Naive B cell (primary cell): ENCODE measurements around the gene GATAD2A. TPM values are rescaled to one million over a fixed set of nuclear protein-coding genes. Genes with fewer than 3 reads are reported as not detected.

Experiments
- ATAC-seq, 2 donors: fragments of 150-1000 bp; cut with Tn5 transposase; 2 replicates each; pipeline ENCODE4 v1.10.0; 2021; ENCODE audit warnings: low read depth in 2 of 2, mild to moderate bottlenecking in 2 of 2, moderate library complexity in 2 of 2
- DNase-seq: peaks from one replicate; pipeline ENCODE4 v3.0.0; 2022
- H3K27ac Mint-ChIP-seq, 6 donors: one replicate each; pipeline ENCODE4 v1.8.0; 2020 to 2022; ENCODE audit warnings: mild to moderate bottlenecking in 6 of 6, mixed read lengths in 6 of 6, moderate library complexity in 5 of 6, inconsistent platforms in 2 of 6
- H3K27me3 Mint-ChIP-seq, 3 donors: one replicate each; pipeline ENCODE4 v1.8.0; 2021 to 2022; ENCODE audit warnings: mixed read lengths in 3 of 3, mild to moderate bottlenecking in 1 of 3
- H3K36me3 Mint-ChIP-seq, 2 donors: one replicate each; pipeline ENCODE4 v1.8.0; 2020 to 2022; ENCODE audit warnings: mixed read lengths in 2 of 2, inconsistent platforms in 1 of 2, mild to moderate bottlenecking in 1 of 2
- H3K4me1 Mint-ChIP-seq, 3 donors: one replicate each; pipeline ENCODE4 v1.8.0; 2020 to 2022; ENCODE audit warnings: mixed read lengths in 3 of 3, inconsistent platforms in 1 of 3, mild to moderate bottlenecking in 1 of 3, moderate library complexity in 1 of 3
- H3K4me3 Mint-ChIP-seq, 8 donors: one replicate each; pipeline ENCODE4 v1.8.0; 2020 to 2022; ENCODE audit warnings: mild to moderate bottlenecking in 8 of 8, mixed read lengths in 8 of 8, moderate library complexity in 8 of 8, inconsistent platforms in 2 of 8
- H3K9me3 Mint-ChIP-seq, 7 donors: one replicate each; pipeline ENCODE4 v1.8.0; 2020 to 2022; ENCODE audit warnings: mixed read lengths in 7 of 7, mild to moderate bottlenecking in 5 of 7, inconsistent platforms in 2 of 7, moderate library complexity in 1 of 7
- polyA plus RNA-seq, 6 donors: library from polyadenylated mRNA; unstranded; fragments of 300-500 nt; fragmentation: Illumina TruSeq; gene quantifications; one replicate each; pipeline ENCODE4 v1.2.3, GENCODE V29; 2021; ENCODE audit warnings: low read depth in 6 of 6

Gene GATAD2A
- polyA plus RNA-seq, 6 donors from 2014 or later = 2.2 to 19.2 (median 10.6) TPM

DNA sequence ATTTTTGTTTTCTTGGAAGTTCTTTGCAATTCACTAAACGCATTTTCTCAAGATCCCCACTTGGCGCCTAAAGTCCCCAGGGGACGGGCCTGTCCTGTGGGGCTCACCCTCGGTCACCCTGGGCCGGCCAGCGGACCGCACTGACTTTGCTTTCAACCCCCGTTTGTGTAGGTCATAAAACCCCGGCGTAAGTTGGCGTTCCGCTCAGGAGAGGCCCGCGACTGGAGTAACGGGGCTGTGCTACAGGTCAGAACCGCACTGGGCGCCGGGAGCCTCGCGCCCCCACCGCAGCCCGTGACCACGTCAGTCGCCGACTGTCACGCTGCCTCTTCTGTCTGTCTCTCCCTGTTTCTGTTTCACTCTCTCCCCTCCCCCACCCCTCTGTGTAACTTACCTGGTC is 96.3 kb downstream of the GATAD2A start:
- no peak overlapping the region for H3K27ac Mint-ChIP-seq

GRCh38 chr19:19502281-19502680 is 96.8 kb downstream of the GATAD2A start:
- Mint-ChIP-seq H3K4me1 (peaks cover 0 to 8% (median 3%) of the 10 kb centered on the region in 3 donors), H3K27ac (peak overlapping the region in 1 of 6 donors; percentile 13), H3K9me3 (no peaks in the 10 kb centered on the region), H3K36me3 (peaks cover 6 to 11% of the 10 kb centered on the region in 2 donors), H3K27me3 (no peaks in the 10 kb centered on the region), H3K4me3 (no peak overlapping the region)
- DNase-seq (no peak), ATAC-seq (no peak)

More for the DNA sequence above, 96.3 kb downstream of the GATAD2A start:
- H3K4me3 Mint-ChIP-seq = no peak overlapping the region
- H3K27me3 Mint-ChIP-seq = no peaks in the 10 kb centered on the region
- no peak for ATAC-seq
- H3K4me1 Mint-ChIP-seq = peaks cover 0 to 9% (median 3%) of the 10 kb centered on the region in 3 donors
- H3K9me3 Mint-ChIP-seq = no peaks in the 10 kb centered on the region
- peaks cover 4 to 11% of the 10 kb centered on the region in 2 donors for H3K36me3 Mint-ChIP-seq
- DNase-seq = no peak

DNA sequence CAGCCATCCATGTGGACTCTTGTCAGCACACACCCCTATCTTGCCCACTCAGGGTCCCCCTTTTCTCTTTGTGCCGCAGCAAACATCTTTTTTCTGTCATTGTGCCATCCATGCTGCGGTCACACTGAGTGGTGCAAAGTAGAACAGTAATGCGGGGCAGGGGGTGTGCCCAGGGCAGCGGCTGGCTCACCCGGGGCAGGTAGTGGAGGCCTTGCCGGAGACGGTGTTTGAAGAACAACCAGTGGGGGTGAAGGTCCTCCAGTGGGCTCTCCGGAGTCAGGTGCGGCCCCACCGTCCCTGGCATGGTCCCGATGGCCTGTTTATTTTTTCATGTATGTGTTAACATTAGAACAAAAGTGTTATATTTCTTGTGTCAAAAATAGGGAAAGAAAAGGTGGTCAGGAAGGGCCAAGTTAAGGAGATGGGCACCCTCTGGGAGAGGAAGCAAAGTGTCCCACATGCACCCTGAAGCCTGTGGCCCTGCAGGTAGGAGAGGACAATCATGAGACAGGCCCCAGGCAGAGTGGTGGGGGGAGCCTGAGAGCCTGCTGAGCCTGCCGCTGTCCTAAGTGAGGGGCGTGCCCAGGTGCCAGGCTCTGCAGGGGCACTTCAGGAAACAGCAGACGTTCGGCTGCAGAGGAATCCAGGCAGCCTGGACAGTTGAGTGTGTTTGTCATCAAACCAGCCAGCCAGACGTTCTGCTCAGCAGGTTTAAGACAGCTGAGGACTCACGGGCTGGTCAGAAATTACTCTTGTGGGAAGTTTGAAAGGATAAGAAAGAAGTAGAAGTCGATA is 97.5 kb downstream of the GATAD2A start:
- no peaks in the 10 kb centered on the region for H3K27me3 Mint-ChIP-seq
- ATAC-seq = no peak
- H3K4me3 Mint-ChIP-seq = no peak overlapping the region
- peak overlapping the region in 3 of 6 donors; percentile 13 to 92 (median 23) for H3K27ac Mint-ChIP-seq
- peaks cover 0 to 8% (median 3%) of the 10 kb centered on the region in 3 donors for H3K4me1 Mint-ChIP-seq
- peaks cover 6 to 11% of the 10 kb centered on the region in 2 donors for H3K36me3 Mint-ChIP-seq
- DNase-seq = no peak
- no peaks in the 10 kb centered on the region for H3K9me3 Mint-ChIP-seq

- peaks cover 0 to 8% (median 3%) of the 10 kb centered on the region in 3 donors for H3K4me1 Mint-ChIP-seq
- no peak overlapping the region for H3K4me3 Mint-ChIP-seq
- DNase-seq (no peak), ATAC-seq (no peak)
- peak overlapping the region in 1 of 6 donors; percentile 80 for H3K27ac Mint-ChIP-seq
- H3K9me3 Mint-ChIP-seq = no peaks in the 10 kb centered on the region
- H3K36me3 Mint-ChIP-seq = peaks cover 6 to 11% of the 10 kb centered on the region in 2 donors
- no peaks in the 10 kb centered on the region for H3K27me3 Mint-ChIP-seq
These were observed 99.5 kb downstream of the GATAD2A start for GRCh38 chr19:19504754-19505668.

GRCh38 chr19:19505669-19506326 is 100.3 kb downstream of the GATAD2A start:
- ATAC-seq (no peak), DNase-seq (no peak)
- Mint-ChIP-seq H3K4me1 (peaks cover 0 to 8% (median 3%) of the 10 kb centered on the region in 3 donors), H3K9me3 (no peaks in the 10 kb centered on the region), H3K4me3 (no peak overlapping the region), H3K36me3 (peaks cover 6 to 11% of the 10 kb centered on the region in 2 donors), H3K27me3 (no peaks in the 10 kb centered on the region), H3K27ac (no peak overlapping the region)

- Mint-ChIP-seq H3K4me1 (peaks cover 0 to 8% (median 4%) of the 10 kb centered on the region in 3 donors), H3K9me3 (no peaks in the 10 kb centered on the region), H3K27me3 (no peaks in the 10 kb centered on the region), H3K4me3 (no peak overlapping the region), H3K27ac (peak overlapping the region in 2 of 6 donors; percentile 70 to 79), H3K36me3 (peaks cover 6 to 11% of the 10 kb centered on the region in 2 donors)
- DNase-seq = no peak
- no peak for ATAC-seq
These were observed 101.1 kb downstream of the GATAD2A start for GRCh38 chr19:19506592-19506991.

- no peaks in the 10 kb centered on the region for H3K9me3 Mint-ChIP-seq
- ATAC-seq (no peak), DNase-seq (no peak)
- H3K36me3 Mint-ChIP-seq = peaks cover 6 to 11% of the 10 kb centered on the region in 2 donors
- H3K27ac Mint-ChIP-seq = no peak overlapping the region
- H3K4me1 Mint-ChIP-seq = peaks cover 0 to 8% (median 4%) of the 10 kb centered on the region in 3 donors
- no peaks in the 10 kb centered on the region for H3K27me3 Mint-ChIP-seq
- H3K4me3 Mint-ChIP-seq = no peak overlapping the region
These were observed 101.9 kb downstream of the GATAD2A start for GRCh38 chr19:19507354-19507753.

DNA sequence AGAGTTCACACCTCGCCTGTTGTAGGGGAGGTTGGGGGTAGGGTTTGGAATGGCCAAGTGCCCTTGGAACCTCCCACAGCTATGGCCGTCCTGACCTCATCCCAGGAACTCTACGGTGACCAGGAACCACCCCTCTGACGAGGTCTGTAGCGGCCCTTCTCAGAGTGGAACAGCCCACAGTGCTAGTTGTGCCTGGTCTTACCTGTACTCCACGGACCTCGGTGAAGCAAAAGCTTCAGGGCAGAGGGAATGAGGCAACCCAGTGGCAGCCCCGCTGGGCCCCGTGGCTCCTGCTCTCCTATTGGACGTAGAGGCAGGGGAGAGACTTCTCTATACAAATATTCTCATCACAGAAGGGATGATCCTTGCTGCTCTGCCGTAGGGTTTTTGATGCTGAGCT is 102.7 kb downstream of the GATAD2A start:
- no peaks in the 10 kb centered on the region for H3K9me3 Mint-ChIP-seq
- H3K36me3 Mint-ChIP-seq = peaks cover 4 to 6% of the 10 kb centered on the region in 2 donors
- no peak overlapping the region for H3K27ac Mint-ChIP-seq
- peaks cover 0 to 4% (median 0%) of the 10 kb centered on the region in 3 donors for H3K4me1 Mint-ChIP-seq
- no peak for DNase-seq
- no peak overlapping the region for H3K4me3 Mint-ChIP-seq
- H3K27me3 Mint-ChIP-seq = no peaks in the 10 kb centered on the region
- no peak for ATAC-seq

DNA sequence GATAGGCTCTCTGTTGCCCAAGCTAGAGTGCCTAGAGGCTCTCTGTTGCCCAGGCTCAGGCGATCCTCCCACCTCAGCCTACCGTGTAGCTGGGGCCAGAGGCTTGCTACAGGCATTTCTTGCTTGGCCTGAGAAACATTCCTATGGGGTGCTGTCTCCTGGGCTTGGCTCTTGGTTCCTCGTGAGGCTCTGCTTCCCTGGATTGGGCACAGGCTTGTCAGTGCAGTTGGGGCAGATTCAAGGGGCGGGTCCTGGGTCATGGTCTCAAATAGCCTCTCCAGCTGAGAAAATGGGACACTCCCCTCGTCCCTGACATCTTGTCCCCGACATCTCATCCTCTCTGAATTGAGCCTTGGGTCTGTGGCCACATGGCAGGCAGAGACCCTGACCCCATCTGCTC is 105.0 kb downstream of the GATAD2A start:
- peak overlapping the region in 1 of 8 donors; percentile 62 for H3K4me3 Mint-ChIP-seq
- peaks cover 0 to 6% of the 10 kb centered on the region in 2 donors for H3K36me3 Mint-ChIP-seq
- no peaks in the 10 kb centered on the region for H3K27me3 Mint-ChIP-seq
- H3K4me1 Mint-ChIP-seq = peaks cover 0 to 4% (median 2%) of the 10 kb centered on the region in 3 donors
- ATAC-seq = no peak
- no peaks in the 10 kb centered on the region for H3K9me3 Mint-ChIP-seq
- no peak for DNase-seq
- peak overlapping the region in 2 of 6 donors; percentile 63 to 93 for H3K27ac Mint-ChIP-seq

DNA sequence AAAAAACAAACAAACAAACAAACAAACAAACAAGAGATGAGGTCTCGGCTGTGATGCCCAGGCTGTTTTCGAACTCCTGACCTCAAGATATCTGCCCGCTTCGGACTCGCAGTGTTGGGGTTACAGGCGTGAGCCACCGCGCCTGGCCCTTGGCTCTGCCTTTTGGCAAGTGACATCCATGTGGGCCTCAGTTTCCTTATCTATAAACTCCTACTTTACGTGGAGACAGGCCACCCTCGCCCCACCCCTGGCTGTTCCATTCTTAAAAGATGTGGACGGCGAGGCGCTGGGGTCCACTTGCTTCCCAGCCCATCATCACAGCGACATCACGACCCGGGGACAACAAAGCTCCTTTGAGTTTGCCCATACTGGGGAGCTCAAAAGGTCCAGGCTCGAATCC is 108.2 kb downstream of the GATAD2A start:
- Mint-ChIP-seq H3K9me3 (no peaks in the 10 kb centered on the region), H3K4me1 (peaks cover 3 to 26% (median 4%) of the 10 kb centered on the region in 3 donors), H3K4me3 (peak overlapping the region in 5 of 8 donors; percentile 41 to 76 (median 52)), H3K27ac (peak overlapping the region in 1 of 6 donors; percentile 47), H3K27me3 (no peaks in the 10 kb centered on the region), H3K36me3 (no peaks in the 10 kb centered on the region)
- no peak for DNase-seq
- ATAC-seq = no peak

DNA sequence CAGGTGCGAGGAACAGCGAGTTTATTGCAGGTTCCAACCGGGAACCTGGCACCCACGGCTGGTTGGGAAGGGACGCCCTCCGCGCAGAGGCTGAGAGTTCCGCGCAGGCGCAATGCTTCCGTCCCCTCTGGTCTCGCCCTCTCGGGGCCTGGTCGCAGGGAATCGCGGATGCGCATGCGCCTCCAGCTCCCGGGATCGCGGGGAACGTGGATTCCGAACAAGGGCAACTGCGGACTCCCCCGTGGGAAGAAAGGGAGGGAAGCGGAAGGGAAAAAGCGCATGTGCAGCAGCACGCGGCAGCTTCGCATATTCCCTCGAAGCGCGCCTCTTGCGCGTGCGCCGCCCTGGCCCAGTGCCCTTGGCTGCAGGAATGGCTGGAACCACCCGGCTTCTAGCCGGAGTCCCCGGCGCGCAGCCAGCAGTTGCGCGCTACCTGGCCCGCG is 108.8 kb downstream of the GATAD2A start:
- Mint-ChIP-seq H3K27me3 (no peaks in the 10 kb centered on the region), H3K27ac (no peak overlapping the region), H3K4me1 (peaks cover 5 to 28% (median 7%) of the 10 kb centered on the region in 3 donors), H3K36me3 (no peaks in the 10 kb centered on the region), H3K4me3 (peak overlapping the region in 7 of 8 donors; percentile 41 to 76 (median 58)), H3K9me3 (no peaks in the 10 kb centered on the region)
- no peak for DNase-seq
- no peak for ATAC-seq

- Mint-ChIP-seq H3K27me3 (no peaks in the 10 kb centered on the region), H3K9me3 (no peaks in the 10 kb centered on the region), H3K27ac (peak within 1 kb of the TSS; percentile 91 to 96 (median 95)), H3K4me3 (peak within 1 kb of the TSS; percentile 91 to 98 (median 96)), H3K36me3 (no peaks in the 10 kb centered on the region), H3K4me1 (peaks cover 13 to 36% (median 15%) of the 10 kb centered on the region in 3 donors)
- DNase-seq = no peak
- ATAC-seq = no peak
These were observed 109.6 kb downstream of the GATAD2A start, which contains the start of gene TSSK6 for GRCh38 chr19:19514881-19515641. Gene TSSK6, minus strand, starts transcription at chr19:19515548. Its CDS starts 121 bp downstream, at chr19:19515427.
